Stimulated activated naive CD4-positive, alpha-beta T cell (primary cell): ENCODE measurements around the gene DNAL4.
A peak's percentile ranks its signal among the peaks of the same experiment; 100 is the strongest.

Experiments
- DNase-seq, 6 experiments: peaks; one replicate each; lab custom pipeline; 2025; lab: John Stamatoyannopoulos, UW

The DNAL4 gene

DNA sequence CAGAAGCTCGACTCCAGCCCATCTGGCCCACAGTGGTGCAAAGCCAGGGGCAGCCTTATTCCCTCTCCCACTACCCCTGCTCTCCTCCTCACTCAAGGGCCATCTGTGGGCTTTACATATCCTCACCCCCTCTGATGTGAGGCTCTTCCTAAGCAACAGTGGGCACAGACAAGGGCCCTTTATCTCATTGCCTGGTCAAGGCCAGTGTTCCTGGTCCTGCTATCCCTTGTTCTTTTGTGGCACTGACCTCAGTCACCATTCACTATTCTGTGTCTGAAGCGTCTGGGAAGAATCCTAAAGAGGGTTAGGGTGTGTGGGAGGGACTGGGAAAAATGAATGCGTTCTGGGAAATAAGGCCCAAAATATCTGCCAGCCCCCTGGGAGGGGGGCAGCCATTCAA lies 7.3 kb downstream of the DNAL4 start:
- no peak for DNase-seq

DNA sequence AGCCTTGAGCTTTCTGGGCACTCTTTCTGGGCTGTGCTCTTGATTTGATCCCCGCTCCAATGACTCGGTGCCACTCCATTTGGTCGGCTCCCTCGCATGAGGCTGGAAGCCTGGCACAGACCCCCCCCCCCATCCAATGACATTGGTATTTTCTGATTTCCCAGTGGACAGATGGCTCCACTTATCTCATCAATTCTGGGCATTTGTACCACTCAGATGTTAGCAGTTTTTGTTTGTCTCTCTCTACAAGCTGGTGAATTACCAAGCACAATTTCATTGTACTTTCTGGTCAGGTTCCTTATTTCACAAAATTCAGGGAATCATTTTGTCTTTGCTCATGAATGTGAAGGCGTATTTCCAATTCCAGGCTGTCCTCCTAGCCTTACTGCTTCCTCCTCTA lies 9.1 kb downstream of the DNAL4 start:
- DNase-seq, result no peak

- DNase-seq, result no peak
These were observed 9.9 kb downstream of the DNAL4 start for GRCh38 chr22:38784035-38784434.

DNA sequence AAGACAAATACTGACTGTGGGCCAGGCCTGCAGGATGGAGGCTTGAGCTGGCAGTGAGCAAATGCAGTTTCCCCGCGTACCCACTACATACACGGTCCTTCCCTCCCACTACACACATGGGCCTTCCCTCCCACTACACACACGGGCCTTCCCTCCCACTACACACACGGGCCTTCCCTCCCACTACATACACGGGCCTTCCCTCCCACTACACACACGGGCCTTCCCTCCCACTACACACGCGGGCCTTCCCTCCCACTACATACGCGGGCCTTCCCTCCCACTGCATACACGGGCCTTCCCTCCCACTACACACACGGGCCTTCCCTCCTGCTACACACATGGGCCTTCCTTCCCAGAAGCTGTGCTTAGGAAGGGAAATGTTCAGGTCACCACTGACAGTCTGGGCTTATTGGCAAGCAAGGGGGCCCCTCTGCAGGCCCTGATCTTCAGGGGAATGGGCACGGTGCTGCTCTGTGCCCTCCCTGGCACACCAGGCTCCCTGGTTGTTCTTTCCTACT lies 10.8 kb downstream of the DNAL4 start:
- no peak for DNase-seq

DNA sequence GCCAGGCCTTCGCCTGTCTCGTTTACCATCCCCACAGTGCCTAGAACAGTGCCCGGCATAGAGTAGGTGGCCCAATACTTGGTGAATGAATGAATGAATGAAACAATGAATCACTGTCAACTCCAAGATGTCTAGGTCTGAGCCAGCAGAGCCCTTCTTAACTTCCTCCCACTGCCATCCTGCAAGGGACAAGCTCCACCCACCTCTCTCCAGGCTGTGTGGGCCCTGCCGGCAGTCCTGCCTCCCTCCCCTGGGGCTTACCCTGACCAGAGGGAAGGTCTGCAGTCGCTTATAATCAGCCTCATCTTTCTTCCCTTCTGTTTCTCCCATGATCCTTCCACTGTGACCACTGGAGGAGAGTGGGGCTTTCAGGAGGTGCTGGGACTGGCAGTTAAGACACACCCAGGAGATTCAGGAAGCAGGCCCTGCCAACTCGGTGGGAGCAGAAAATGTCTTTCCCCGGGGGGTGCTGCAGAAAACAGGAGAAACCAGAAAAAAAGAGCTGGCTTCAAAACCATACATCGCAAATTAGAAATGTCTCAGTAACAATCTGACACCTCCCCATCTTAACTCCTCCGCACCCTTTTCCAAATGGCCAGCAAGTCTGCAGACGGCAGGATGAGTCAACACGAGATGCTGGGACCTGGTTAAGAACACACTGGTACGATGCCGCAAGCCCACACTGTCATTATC lies 11.4 kb downstream of the DNAL4 start:
- DNase-seq, result no peak

GRCh38 chr22:38781033-38781432 lies 12.9 kb downstream of the DNAL4 start:
- no peak for DNase-seq

DNA sequence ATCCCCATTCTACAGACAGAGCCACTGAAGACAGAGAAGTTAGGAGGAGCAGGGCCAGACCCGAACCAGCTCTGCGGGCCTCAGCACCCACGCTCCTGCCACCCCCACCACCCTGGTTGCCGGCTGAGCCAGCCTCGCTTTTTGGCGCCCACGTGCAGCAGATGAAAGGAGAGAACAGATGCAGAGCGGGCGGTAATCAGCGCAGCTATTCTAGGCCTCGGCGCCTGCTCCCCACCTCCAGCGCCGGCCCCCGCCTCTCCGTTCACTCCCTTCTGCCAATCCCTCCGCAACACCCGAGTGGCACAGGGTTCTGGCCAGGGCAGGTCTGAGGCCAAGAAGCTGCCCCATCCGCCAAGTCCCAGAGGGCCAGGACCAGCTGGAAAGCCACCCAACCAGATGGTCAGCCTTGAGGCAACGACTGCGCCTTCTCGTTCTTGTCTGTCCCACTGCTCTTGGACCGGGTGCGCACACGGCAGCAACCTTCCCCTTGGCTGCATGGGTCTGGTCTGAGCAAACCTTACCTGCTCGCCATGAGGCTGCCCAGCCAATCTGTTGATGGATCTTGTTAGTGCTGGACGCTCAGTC lies 16.8 kb downstream of the DNAL4 start:
- no peak for DNase-seq

DNA sequence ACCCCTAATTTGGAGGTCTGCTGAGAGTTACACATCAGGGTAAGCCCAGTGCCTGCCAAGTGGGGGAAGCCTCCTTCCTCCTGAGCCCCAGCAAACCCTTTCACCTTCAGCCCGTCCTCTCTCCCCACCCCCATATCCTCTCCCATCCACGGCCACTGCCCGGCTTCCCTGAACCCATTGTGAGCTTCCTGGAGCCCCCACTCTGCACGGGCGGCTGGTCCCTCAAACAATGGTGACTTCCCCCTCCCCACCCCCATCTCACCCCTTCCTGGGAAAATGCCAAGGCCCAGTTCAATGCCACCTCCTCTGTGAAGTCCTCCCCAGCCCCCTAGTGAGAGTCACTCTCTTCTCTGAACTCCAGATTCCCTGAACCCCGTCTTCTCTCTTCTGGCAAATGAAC lies 17.9 kb downstream of the DNAL4 start:
- DNase-seq, result no peak

- DNase-seq, result no peak
These were observed 18.3 kb downstream of the DNAL4 start for GRCh38 chr22:38775656-38776055.

DNA sequence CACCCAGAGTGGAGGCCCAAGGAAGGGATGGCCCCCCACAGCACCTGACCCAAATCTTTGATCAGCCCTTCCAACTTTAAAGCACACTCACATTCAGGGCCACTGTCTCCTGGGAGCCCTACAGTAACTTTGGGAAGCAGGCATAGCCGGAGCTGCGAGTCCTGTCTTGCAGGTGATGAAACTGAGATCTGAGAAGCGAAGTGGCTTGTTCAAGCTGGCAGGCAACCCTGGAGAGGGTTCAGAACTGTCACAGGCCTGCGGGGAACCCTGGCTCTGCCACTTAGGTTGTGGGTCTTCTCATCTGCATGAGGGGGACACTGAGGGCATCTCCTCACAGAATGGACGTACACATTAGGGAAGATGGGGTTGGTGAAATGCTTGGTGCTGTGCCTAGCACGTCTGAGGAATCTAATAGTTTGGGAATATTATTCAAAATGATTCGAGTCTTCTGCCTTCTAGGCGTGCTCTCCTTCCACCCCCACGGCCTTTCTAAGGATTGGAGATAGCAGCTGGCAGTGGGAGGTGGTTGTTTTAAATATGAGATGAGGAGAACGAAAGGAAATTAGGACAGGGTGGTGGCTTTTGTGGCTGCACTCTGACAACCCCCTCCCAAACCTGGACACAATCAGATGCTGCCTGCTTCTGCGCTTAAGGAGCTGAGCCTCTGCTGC lies 19.3 kb downstream of the DNAL4 start:
- no peak for DNase-seq

GRCh38 chr22:38773363-38773946 lies 20.5 kb downstream of the DNAL4 start:
- DNase-seq, result no peak

GRCh38 chr22:38772623-38772873 lies 21.4 kb downstream of the DNAL4 start:
- DNase-seq, result no peak

DNA sequence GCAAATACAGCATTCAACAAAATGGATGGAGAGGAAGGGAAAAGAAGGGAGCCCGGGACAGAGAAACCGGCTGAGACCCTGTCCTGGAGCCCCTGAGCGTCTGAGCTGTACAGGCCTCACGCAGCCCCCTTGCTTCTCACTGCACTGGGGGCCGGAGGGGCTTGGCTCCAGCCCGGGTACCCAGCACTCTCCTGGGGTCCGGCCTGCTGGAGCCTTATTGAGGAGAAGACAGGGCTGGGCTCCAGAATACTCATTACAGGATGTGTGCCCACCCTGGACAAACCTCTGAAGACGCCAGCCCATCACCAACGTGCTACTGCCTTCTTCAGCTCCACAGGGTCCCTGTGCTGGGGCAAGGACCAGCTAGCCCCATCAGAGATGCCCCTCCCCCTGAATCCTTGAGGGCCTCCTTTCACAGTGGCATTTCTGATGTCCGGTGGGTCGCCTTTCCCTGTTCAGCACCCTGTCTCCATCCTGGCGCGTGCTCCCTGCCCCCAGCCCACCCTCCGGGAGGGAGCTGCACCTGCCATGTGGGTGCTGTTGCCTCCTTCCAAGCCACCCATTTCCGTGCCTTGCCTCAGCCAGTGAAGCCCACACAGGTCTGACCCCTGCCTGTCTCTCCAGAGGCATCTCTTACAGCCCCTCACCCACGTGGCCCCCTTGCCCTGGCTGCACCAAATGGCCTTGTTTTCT lies 23.5 kb downstream of the DNAL4 start:
- no peak for DNase-seq

GRCh38 chr22:38768036-38768435 lies 25.9 kb downstream of the DNAL4 start:
- DNase-seq, result no peak

- DNase-seq, result no peak
These were observed 26.6 kb downstream of the DNAL4 start for GRCh38 chr22:38767313-38767712.

- DNase-seq, result peak in 4 of 6 experiments; percentile 18 to 45 (median 38)
These were observed 27.7 kb downstream of the DNAL4 start for GRCh38 chr22:38766076-38766777.

GRCh38 chr22:38762551-38762983 lies 31.4 kb downstream of the DNAL4 start:
- DNase-seq, result no peak

DNA sequence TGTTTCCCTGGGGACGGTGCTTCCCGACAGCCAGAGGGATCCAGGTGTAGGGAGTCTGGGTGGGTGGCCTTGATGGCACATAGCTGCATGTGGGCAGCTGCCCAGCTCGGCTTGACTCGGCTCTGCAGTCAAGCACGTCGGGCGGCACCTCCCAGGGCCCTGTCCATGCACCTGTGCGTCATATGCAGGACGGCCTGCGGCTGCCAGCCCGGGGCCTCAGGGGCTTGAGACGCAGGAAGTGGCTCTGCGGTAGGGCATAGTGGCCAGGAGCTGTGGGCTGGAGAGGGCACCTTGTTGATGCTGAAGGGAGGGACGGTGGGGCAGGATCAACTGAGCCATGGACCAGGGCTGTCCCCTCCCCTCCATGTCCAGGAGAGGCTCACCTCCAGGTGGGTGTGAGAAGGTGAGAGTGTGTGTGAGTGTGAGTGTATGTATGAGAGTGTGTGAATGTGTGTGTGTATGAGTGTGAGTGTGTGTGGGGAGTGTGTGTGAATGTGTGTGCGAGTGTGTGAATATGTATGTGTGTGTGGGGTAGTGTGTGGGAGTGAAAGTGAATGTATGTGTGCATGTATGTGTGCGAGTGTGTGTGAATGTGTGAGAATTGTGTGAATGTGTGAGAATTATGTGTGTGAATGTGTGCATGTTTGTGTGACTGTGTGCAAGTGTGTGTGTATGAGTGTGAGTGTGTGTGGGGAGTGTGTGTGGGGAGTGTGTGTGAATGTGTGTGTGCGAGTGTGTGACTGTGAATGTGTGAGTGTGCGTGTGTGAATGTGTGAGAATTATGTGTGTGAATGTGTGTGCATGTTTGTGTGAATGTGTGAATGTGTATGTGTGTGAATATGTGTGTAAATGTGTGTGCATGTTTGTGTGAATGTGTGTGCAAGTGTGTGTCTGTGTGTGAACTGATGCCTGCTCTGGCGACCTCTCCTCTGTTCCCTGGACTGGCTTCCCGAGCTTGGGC lies 32.5 kb downstream of the DNAL4 start:
- DNase-seq, result no peak

DNA sequence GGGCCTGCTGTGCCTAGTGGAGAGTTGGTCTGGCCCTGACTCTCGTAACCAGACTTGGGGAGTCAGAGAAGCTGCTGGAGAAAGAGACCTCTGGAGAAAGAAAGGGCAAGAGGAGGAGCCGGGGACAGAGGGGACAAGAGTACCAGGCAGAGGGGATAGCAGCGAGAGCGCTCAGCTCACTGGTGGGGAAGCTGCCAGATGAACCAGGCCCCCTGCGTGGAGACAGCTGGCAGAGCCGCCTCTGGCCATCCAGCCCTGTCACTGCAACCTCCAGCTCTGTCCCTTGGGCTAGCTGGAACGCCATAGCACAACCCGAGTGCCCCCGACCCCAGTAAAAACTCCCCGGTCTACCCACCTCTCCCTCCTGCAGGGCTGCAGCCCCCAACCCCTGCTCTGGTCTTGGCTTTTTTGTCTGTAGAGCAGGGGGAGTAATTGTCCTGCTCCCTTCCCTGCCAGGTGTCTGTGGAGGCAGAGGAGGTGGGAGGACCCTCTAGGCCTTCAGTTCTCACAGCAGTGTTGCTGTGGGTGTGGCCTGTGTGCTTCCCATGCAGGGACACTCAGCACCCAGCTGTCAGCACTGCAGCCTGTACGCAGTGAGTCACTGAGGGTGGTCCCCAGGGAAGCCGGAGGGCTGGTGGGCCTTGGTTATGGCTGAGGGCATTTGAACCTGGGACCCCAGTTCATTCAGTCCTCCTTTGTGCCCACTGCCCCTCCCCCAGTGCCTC lies 33.3 kb downstream of the DNAL4 start:
- DNase-seq, result no peak

- DNase-seq, result no peak
These were observed 34.9 kb downstream of the DNAL4 start for GRCh38 chr22:38759005-38759404.
